GM19328 (cell line): ENCODE results near the gene CHN2.

Source experiments
- ATAC-seq: cut with Tn5 transposase; IDR thresholded peaks from one replicate; pipeline ENCODE4 v1.9.1; 2021; ENCODE audit warnings: mild to moderate bottlenecking, moderate library complexity; ENCODE audit not compliant: unreplicated experiment

Gene CHN2

DNA sequence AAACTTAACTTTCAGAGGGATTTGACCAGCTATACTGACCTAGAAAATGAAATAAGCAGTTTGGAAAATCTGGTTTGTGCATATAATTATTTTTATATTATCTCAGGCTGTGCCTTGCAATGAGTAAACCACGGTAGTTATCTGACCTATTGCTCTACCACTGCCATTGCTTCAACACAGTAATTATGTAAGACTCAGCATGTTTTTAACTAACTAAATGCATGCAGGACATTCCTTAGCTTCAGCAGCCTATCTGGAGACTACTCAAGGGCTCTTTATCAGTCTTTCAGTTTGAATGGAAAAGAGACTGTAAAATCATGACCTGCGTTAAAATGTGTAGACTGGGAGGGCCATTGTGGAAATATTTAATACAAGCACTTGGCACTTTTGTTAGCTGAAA lies 22.5 kb downstream of the CHN2 start:
- ATAC-seq = no peak

DNA sequence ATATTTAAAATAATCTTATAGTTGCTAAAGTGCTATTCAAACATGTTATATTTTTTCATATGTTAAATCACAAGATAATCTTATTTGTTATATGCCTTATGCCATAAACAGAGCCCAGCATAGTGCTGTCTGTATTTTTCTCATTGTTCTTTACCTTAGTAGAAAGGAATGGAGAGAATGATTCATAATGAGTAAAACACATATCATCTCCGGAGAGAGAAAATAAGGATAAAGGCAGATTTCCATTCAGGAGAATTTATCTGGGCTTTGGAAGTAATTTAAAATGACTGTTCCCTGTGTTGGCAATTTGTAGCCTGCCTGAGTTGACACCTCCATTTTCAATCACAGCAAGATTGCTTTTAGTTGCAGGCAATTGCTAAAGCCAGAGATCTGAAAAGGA lies 30.2 kb downstream of the CHN2 start:
- ATAC-seq = no peak

DNA sequence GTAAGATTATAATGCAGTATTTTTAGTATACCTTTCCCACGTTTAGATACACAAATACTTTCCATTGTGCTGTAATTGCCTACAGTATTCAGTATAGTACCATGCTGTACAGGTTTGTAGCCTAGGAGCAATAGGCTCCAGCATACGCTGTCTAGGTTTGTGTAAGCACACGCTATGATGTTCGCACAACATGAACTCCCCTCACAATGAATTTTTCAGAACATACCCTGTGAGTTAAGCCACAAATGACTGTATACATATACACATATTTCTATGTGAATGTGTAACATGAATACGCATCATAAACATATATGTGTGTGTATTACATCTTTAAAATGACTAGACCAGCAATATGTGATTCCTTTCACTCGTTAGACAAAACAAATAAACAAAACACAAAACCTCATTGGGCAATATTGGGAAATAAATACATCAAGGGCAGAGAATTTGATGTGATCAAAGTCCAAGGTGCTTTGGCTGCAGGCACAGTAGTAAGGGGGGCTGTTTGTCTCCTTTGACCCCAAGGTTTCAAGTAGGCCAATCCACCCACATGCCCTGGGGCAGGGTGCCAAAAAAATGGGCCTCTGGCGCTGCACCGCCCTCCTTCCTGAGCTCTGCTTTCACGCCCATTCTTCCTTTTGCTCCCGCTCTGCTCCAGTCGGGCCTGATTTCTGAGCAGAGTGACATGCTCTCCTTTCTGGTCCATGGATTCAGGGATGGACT lies 33.9 kb downstream of the CHN2 start:
- no peak for ATAC-seq

DNA sequence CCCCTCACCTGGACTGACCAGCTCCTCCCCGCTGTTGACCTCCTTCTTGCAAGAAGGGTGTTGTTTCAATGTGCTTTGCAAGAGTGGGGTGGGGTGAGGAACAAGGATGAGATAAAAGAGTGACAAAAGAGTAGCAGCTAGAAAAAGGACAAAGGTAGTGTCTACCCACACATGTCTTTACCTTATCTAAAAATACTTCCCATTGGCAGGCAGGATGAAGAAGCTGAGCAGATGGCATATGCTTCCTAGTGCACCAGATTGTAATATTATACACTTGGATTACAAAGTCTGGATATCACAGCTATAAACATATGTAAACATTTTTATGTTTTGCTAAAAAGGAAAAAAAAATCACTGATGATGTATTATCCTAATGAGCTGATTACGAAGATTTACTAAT lies 34.5 kb downstream of the CHN2 start:
- ATAC-seq = no peak

DNA sequence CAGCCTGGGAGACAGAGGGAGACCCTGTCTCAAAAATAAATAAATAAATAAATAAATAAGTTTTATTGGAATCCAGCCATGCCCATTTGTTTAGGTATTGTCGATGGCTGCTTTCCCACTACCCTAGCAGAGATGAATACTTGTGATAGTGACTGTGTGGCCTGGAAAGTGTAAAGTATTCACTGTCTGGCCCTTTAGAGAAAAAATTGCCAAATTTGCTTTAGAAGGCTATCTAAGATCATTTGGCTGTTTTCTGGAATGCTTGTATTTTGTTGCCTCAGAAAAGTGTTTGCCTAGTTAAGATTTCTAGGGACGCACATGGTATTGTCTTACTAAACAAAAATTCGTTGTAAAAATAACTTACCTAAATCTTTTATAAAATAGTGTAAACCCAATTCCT lies 35.4 kb downstream of the CHN2 start:
- ATAC-seq = no peak

DNA sequence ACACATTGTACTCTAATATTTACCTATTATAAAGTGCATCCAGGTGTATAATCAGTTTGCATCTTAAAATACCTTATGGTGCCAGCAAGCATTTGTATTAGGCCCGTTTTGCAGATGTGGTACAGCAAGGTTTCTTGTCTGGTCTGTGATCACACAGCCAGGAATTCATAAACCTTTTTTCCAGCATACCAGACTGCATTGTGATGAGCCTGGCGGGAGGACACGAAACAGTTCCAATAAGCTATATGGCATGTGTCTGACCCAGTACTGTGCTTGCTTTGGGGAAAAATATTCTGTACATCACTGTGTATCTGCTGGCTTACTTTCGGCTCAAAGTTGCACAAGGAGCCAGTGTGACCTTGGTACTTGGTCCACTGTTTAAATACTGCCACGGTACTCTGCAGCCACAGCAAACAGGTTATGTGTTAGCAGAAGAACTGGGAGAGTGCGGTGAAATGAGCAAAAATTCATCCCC lies 36.3 kb downstream of the CHN2 start:
- no peak for ATAC-seq

DNA sequence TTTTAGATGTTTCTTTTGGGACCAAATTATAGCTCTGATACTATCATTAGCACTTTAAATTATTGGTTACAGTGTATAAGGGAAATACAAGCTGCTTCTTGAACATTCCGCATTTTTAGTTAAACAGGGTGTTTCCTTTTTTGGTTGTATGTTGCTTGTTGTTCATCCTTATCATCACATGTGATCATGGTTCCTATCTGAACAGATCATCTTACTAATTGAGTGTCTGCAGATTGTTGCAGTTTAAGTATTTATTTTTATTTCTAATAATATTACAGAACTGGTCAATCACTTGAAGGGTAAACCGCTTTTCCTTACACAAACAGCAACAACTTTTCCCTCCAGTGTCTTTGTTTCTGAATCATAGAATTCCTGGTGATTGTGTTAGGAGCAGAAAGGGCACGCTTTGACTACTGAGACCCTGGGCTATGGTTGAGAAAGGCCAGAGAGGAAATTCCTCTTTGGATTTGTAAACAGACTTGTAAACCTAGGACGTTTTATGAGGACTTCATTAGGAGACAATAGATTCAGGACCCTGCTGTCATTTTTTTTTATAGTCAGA lies 37.2 kb downstream of the CHN2 start:
- no peak for ATAC-seq

DNA sequence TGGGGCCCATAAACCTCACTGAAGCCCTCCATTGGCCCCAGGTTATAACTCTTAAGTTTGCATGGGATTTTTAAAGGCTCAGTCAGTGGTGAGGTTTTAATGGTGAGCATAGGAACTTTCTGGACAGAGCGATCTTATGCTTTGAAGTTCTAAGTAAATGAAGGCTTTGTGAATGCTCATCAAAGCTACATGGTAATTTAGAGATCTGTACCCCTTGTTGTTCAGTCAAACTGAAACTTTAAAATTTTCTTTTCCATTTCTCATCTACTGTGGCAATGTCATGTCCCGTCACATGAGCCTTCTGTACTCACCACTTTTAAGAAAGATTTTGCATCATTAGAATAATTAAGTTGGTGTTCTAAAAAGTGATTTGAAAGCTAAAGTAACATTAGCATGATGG lies 39.9 kb downstream of the CHN2 start:
- ATAC-seq = no peak

DNA sequence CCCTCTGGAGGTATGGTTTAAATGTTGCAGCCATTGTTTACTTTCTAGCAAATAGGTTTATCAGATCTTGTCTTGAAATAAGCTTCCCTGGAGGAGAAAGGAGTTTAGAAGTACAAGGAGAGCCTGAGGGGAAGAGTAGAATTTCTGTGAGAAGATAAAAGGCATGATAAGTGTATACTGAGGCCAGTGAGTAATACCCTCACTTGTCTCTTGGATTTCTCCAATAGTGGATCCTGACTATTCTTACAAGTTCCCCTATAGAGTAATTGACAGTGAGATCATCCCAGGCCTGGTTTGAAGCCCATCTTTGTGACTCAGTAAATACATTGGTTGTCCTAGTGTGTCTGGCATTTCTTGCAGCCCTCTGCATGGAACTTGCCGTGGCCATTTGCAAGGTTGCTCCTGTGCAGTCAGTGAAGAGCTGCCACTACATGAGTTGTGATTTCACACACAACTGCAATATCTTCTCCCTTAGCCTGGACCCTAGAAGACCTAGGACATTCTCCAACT lies 41.6 kb downstream of the CHN2 start:
- no peak for ATAC-seq

DNA sequence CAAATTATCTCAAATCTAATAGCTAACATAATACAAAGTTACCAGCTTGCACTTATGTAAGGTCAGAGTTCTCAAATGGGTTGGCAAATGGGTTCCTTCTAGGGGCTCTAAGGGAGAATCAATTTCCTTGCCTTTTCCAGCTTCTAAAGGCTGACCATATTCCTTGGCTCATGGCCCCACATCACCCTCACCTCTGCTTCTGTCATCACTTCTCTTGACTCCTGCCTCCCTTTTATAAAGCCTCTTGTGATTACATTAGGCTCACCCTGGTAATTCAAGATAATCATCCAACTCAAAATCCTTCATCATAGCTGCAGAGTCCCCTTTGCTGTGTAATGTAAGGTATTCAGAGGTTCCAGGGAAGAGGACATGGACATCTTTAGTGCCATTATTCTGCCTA lies 42.1 kb downstream of the CHN2 start:
- ATAC-seq = no peak

DNA sequence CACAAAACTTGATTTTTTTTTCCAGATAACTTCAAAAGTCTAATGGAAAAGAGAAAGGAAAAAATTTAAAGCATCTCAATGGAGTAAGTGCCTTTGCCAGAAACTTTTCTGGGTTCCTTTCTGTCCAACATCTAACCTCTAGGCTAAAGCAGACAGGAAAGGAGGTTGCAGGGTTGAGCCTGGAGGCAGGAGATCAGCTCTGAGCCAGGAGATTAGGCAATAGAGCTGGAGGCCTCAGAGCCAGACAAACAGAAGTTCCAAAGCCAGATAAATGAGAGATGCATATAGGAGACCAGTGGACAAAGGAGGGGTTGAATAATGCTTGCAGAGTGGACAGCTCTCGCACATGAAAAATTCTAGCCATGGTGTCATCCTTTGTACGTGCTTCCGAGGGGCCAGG lies 42.9 kb downstream of the CHN2 start:
- no peak for ATAC-seq

DNA sequence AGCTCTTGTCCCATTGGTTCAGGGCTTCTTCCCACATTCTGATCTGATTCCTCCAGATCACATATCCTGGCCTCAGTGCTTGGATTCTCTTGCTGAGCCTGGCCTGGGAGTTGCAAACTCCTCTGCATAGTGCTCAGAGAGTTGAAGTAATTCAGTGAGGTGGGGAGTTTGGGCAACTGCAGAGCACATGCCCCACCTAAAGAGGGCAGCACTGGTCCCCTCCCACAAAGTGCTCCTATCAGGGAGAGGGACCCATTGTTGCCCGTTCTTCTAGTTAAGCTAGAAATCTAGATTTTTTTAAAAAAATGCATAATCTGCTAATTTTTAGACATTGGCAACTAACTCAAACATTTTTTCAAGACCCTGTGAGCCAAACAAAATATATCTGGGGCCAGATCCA lies 45.1 kb downstream of the CHN2 start:
- ATAC-seq = no peak

DNA sequence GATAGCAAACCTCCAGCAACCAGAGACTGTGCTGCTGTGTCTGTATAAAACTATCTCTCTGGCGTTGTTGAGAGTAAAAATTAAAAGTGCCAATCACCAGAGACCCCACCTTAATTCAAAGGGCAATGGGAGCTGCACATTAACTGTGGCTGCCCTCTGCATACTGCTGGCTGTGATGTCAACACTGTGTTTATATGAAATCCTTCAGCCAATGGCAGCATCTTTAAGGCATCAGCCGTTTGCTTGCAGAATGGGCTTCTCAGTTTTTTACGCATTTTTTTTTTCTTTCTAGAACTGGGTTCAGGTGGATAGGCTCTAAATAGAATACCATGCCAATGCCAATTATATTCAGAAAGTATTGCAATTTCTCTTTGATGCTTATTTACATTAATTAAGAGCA lies 47.7 kb downstream of the CHN2 start:
- no peak for ATAC-seq

DNA sequence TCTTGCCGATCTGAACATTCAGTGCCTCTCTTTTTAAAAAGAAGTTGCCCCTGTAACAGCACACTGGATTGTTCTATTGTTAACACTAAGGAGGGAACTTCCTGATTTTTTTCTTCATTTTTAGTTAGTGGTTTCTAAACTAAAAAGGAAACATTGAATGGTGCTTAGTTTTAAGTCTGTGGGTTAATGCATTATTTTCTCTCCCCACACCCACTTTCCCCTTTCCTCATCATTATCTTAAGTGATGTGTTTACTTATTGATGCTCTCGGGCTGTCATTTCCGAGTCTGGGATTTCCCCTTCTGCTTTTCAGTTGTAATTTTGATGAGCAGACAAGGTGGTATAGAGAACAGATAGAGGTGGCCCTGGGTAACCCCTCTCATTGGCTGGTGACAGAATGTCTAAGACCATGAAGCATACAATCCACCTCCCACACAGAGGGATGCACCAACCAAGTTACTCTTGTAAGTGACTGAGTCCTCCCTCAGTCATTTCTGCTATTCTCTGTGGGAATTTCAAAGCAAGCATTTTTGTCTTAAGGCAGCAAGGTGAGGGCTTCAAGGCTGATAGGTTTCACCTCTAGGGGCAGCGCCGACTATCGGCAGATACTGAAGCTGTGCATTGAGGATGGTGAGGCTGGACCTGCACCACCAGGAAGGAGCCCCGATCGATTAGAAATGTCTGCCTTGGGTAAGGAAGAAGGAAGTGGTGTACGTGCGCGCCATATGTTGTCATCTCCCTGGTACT lies 49.5 kb downstream of the CHN2 start:
- ATAC-seq = no peak

DNA sequence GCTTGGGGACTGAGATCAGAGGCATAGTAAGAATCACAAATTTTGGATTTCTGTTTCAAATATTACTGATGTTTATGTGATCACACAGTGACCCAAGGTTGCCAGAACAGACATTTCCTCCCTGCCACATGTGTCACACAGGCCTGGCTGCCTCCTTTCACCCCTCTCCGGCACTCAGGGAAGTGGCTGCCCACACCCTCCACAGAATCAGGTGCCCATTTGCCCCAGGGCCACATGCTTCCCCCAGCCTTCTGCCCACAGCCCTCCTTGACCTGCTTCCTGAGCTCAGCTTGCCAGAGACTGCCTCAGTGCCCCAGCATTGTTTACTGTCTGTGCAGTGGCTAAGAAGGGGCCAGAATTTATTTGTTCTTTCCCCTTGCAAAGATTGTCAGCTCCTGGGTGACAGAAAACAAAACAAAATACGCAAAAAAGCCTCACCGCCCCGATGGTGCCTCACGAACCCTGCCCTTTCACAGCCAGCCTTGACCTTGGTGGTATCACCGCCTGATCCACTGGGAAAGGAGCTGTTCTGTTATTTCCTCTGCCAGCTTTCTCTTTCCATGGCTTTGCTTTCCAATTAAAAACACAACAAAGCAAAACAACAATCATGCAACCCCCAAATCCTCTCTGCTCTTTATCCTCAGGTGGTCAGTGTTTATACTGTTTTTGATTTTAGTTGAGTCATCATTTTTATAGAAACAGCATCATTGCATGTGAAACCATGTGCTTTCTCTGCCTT lies 52.8 kb downstream of the CHN2 start:
- ATAC-seq = no peak

DNA sequence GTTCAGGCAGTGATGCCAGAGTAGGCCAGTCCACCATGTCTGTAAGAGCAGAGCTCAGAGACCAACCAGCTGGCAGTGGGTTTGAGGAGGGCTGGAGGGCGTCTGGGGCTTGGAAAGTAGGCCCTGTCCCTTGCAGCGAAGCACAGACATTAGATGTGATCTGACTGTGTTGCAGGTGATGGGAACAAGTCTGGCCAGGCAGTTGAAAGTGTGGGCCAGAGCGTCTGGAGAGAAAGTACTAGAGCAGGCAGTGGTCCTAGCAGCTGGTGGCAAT lies 53.3 kb downstream of the CHN2 start:
- ATAC-seq = no peak

DNA sequence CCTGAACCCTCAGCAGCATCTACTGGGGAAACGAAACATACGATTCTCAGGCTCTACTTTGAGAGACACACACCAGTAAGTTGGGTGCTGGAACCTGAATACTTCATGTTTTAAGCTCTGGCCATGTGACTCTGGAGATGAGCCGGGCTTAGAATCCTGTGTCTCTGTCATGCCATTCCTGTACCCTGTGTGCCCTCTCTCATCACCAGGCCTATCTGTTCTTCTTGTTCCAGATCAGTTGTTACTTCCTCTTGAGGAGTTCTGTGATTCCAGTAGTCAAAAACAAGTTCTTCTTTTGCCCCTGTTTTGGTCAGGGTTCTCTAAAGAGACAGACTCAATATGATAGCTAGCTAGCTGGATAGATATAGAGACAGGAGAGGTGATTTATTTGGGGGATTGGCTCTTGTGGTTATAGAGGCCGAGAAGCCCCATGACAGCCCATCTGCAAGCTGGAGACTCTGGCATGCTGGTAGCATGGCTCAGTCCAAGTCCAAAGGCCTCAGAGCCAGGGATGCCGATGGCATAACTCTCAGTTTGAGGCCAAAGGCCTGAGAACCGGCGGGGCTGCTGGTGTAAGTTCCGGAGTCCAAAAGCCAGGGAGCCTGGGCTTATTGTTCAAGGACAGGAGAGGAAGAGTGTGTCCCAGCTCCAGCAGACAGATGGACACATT lies 54.3 kb downstream of the CHN2 start:
- ATAC-seq = no peak

DNA sequence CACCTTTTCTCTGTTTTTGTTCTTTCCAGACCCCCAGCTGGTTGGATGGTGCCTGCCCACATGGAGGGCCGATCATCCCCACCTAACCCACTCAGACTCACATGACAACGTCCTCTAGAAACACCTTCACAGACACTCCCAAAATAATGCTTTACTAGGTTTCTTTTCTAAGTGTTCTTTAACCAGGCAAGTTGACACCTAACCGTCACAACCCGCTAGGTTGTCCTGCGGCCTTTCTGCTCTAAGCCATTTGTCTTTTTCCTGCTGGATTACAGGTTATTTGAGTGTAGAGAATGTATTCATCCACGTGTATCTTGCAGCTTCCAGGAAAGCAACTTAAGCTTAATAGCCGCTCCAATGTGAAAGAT lies 54.8 kb downstream of the CHN2 start:
- ATAC-seq = no peak

DNA sequence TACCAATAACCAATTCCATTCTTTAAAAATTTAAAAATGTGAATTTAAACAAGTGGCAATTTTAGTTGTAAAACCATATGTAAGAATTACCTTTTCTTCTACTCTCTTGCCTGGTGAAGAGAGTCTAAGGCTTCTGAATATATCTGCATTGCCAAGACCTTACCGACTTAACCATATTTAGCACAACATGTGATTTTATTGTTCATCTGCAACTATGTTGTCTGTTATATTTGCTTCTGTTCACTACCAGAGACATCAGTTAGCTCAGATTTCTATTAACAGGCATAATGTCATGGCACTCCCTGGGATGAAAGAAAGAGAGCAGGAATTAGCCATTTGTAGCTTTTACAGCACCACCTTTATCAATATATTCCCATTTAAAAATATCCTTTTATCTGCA lies 55.3 kb downstream of the CHN2 start:
- ATAC-seq = no peak

DNA sequence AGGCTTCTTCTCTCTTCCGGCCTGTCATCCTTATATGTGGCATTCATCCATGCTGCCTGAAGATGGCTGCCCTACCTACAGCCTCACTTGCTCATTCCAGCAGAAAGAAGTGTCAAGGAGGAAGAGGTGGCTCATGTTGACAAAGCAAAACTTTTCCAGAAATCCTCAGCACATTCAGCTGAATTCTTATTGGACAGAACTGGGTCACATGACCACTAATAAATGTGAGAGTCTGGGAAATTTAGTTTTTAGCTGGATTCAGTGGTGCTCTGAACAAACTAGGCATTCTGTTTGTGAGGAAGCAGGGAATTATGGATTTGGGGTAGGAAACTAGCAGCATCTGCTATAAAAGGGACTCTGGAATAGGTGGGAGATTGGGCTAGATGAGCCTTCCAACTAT lies 58.6 kb downstream of the CHN2 start:
- ATAC-seq = no peak

DNA sequence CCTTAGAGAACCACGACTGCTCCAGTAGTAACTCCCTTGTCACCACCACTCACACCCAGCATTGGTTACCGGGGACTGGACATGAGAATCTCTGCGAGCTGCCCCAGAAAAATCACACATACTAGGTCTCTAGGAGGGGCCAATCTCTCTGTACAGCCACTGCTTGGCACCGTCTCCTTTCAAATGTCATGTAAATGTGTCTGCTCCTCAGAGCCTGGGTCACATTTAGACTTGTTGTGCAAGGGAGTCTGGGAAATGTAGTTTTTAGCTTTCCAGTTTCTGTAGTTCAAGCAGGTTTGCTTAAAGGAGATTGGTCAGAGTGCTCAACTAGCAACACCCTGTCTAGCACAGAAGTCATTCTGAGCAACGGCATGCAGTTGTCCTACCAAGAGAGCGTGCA lies 60.0 kb downstream of the CHN2 start:
- ATAC-seq = no peak
